Measurements from ENCODE around the gene SH2D1A.

SH2D1A gene

DNA sequence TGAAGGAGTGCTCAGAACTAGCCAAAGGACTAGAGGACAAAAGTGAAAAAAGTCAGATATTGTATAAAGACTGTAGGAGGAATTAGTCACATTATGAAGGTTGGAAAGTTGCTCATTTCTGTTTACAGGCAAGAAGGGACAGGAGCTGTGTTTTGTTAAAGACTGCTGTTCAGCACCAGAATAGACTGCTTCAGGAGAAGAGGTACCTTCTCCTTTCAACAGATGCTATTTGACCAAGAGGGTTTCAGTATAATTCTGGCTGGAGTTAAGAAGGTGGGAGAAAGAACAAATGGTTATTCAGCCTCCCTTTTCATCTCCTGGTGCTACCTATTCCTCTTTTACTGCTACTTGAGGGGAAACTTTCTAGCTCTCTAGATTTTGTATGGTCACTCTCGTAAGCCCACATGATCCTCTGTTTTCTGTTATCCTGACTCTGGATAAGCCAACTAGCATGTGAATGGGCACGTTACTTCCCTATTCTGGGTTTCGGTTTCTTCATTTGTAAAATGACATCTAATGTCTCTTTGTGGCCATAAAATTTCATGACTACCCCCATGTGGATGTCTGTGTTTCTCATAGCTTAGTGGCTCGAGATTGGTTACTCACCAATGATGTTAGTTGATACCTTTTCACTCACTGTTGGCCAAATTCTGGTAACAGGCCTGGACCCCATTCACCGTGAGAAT, 68.9 kb downstream of the SH2D1A start:
- DNase-seq (ENCODE audit: low read depth in 4 of 4, low spot score in 1 of 4): no peak

- DNase-seq (ENCODE audit: low read depth in 4 of 4, low spot score in 1 of 4): no peak
Measured at GRCh38 chrX:124421898-124422655, 75.7 kb downstream of the SH2D1A start.

Measured in stimulated activated CD4-positive, alpha-beta T cell treated with anti-CD3 and anti-CD28 coated beads, Interleukin-1b, Interleukin-23, amount 100 ng/mL, for 24 hours (primary cell).